Suprapubic skin (tissue), 4 donors: ENCODE data around the gene STK10. TPM values are rescaled to one million over a fixed set of nuclear protein-coding genes. Genes with fewer than 3 reads are reported as not detected.
A peak's percentile ranks its signal among the peaks of the same experiment; 100 is the strongest.
"Not testable (repeated sequence)": the region's sequence is repeated elsewhere in the genome, so short reads cannot be mapped to it uniquely, and the experiment has no call there.

Experiments
- DNase-seq, 2 donors: peaks; one replicate each; pipeline ENCODE4 v3.0.0-alpha.2; 2019; ENCODE audit warnings: low spot score in 2 of 2
- H3K27ac ChIP-seq: fragments of 200-600 bp; sonication (generic); one replicate; pipeline ENCODE4 v1.5.1; 2019
- H3K27me3 ChIP-seq: fragments of 200-600 bp; sonication (generic); one replicate; pipeline ENCODE4 v1.5.1; 2019
- H3K36me3 ChIP-seq: fragments of 200-600 bp; sonication (generic); one replicate; pipeline ENCODE4 v1.5.1; 2019
- H3K4me1 ChIP-seq: fragments of 200-600 bp; sonication (generic); one replicate; pipeline ENCODE4 v1.5.1; 2019
- H3K4me3 ChIP-seq: fragments of 200-600 bp; sonication (generic); one replicate; pipeline ENCODE4 v1.5.1; 2019; ENCODE audit warnings: mild to moderate bottlenecking
- H3K9me3 ChIP-seq: fragments of 200-600 bp; sonication (generic); one replicate; pipeline ENCODE4 v1.5.1; 2019
- CTCF ChIP-seq, 2 donors: fragments of 200-600 bp in 1 of 2; fragments of 450-650 bp in 1 of 2; sonication (generic) in 1 of 2; IDR thresholded peaks; one replicate each; pipeline ENCODE4 v1.5.1; 2016 to 2019; ENCODE audit warnings: antibody characterized with exemption in 2 of 2, mild to moderate bottlenecking in 1 of 2, moderate library complexity in 1 of 2
- EP300 ChIP-seq: sonication (generic); formaldehyde crosslinking; IDR thresholded peaks from one replicate; pipeline ENCODE4 v1.6.1; 2017; ENCODE audit warnings: antibody characterized with exemption
- POLR2A ChIP-seq, 2 donors: fragments of 450-650 bp; IDR thresholded peaks; one replicate each; pipeline ENCODE4 v1.6.1; 2017; ENCODE audit warnings: antibody characterized with exemption in 2 of 2, mild to moderate bottlenecking in 2 of 2, moderate library complexity in 2 of 2
- POLR2AphosphoS5 ChIP-seq, 3 donors: sonication (generic); formaldehyde crosslinking; IDR thresholded peaks; one replicate each; pipeline ENCODE4 v1.6.1; 2017; ENCODE audit warnings: antibody characterized with exemption in 3 of 3
- WGBS: methylation state at CpG from one replicate; pipeline ENCODE4 v1.1.5; 2018; 5-methylcytosine and 5-hydroxymethylcytosine counted together
- total RNA-seq, 4 donors: library from RNA; depleted of rRNA; stranded (reverse); fragments of >200 nt; gene quantifications; one replicate each; pipeline ENCODE4 v1.1.0, GENCODE V29; 2016

STK10 gene
- total RNA-seq, 4 donors from 2014 or later: 29.0 to 49.6 (median 36.9) TPM

- no peaks in the 10 kb centered on the region for H3K36me3 ChIP-seq
- 92% methylated on average over 8 of the region's 8 CpGs for WGBS
- peaks cover 12% of the 10 kb centered on the region for H3K4me1 ChIP-seq
- no peak overlapping the region for H3K27ac ChIP-seq
- no peaks in the 10 kb centered on the region for H3K9me3 ChIP-seq
- no peak for DNase-seq
- TF ChIP-seq POLR2AphosphoS5 (IDR thresholded peaks at IDR 0.05) (no peak), POLR2A (IDR thresholded peaks at IDR 0.05) (no peak), EP300 (no peak), CTCF (IDR thresholded peaks at IDR 0.05) (no peak)
- no peaks in the 10 kb centered on the region for H3K27me3 ChIP-seq
- H3K4me3 ChIP-seq: no peak overlapping the region
These were observed 29.0 kb downstream of the STK10 start for GRCh38 chr5:172159016-172159415.

GRCh38 chr5:172156541-172156994 is 31.5 kb downstream of the STK10 start:
- Histone ChIP-seq H3K9me3 (no peaks in the 10 kb centered on the region), H3K4me1 (peaks cover 3% of the 10 kb centered on the region), H3K27ac (no peak overlapping the region), H3K4me3 (no peak overlapping the region), H3K36me3 (no peaks in the 10 kb centered on the region), H3K27me3 (no peaks in the 10 kb centered on the region)
- peak in 1 of 2 donors; percentile 31 for DNase-seq
- no peak for TF ChIP-seq EP300
- TF ChIP-seq POLR2A (IDR thresholded peaks at IDR 0.05): no peak
- TF ChIP-seq POLR2AphosphoS5 (IDR thresholded peaks at IDR 0.05): no peak
- no peak for TF ChIP-seq CTCF (IDR thresholded peaks at IDR 0.05)
- WGBS: 96% methylated on average over 13 of the region's 13 CpGs

- 89% methylated on average over 9 of the region's 9 CpGs for WGBS
- H3K27ac ChIP-seq, H3K4me3 ChIP-seq, H3K27me3 ChIP-seq, H3K4me1 ChIP-seq, H3K36me3 ChIP-seq, H3K9me3 ChIP-seq: not testable (repeated sequence)
- DNase-seq: peak in 1 of 2 donors; percentile 16
These were observed 32.9 kb downstream of the STK10 start for GRCh38 chr5:172155101-172155500.

GRCh38 chr5:172153695-172154094 is 34.3 kb downstream of the STK10 start:
- Histone ChIP-seq H3K4me3 (no peak overlapping the region), H3K27me3 (no peaks in the 10 kb centered on the region), H3K9me3 (no peaks in the 10 kb centered on the region), H3K36me3 (no peaks in the 10 kb centered on the region), H3K27ac (no peak overlapping the region), H3K4me1 (peaks cover 7% of the 10 kb centered on the region)
- WGBS: 96% methylated on average over 3 of the region's 3 CpGs
- DNase-seq: no peak
- TF ChIP-seq POLR2A (IDR thresholded peaks at IDR 0.05) (no peak), POLR2AphosphoS5 (IDR thresholded peaks at IDR 0.05) (no peak), EP300 (no peak), CTCF (IDR thresholded peaks at IDR 0.05) (no peak)

GRCh38 chr5:172151661-172152210 is 36.3 kb downstream of the STK10 start:
- no peaks in the 10 kb centered on the region for H3K9me3 ChIP-seq
- no peaks in the 10 kb centered on the region for H3K36me3 ChIP-seq
- H3K4me3 ChIP-seq: no peak overlapping the region
- DNase-seq: peak in 1 of 2 donors; percentile 40
- H3K4me1 ChIP-seq: peaks cover 7% of the 10 kb centered on the region
- TF ChIP-seq POLR2AphosphoS5 (IDR thresholded peaks at IDR 0.05): no peak
- TF ChIP-seq EP300: no peak
- no peak for TF ChIP-seq POLR2A (IDR thresholded peaks at IDR 0.05)
- no peak for TF ChIP-seq CTCF (IDR thresholded peaks at IDR 0.05)
- WGBS: 92% methylated on average over 10 of the region's 10 CpGs
- H3K27ac ChIP-seq: no peak overlapping the region
- H3K27me3 ChIP-seq: no peaks in the 10 kb centered on the region
